Stimulated activated CD4-positive, alpha-beta T cell treated with anti-CD3 and anti-CD28 coated beads, Interleukin-12 subunit alpha, Interleukin-12 subunit beta, amount 100 ng/mL, for 4 hours (primary cell): ENCODE data around the gene PYDC1.
"Not testable (repeated sequence)": the region's sequence is repeated elsewhere in the genome, so short reads cannot be mapped to it uniquely, and the experiment has no call there.

ENCODE experiments used
- DNase-seq: peaks from one replicate; pipeline ENCODE4 v3.0.0-alpha.2; 2020

The PYDC1 gene

GRCh38 chr16:31216422-31217135 lies at the start of gene PYDC1:
PYDC1 (minus strand) TSS chr16:31217135; CDS start chr16:31217028, 107 bp downstream.
- no peak for DNase-seq

DNA sequence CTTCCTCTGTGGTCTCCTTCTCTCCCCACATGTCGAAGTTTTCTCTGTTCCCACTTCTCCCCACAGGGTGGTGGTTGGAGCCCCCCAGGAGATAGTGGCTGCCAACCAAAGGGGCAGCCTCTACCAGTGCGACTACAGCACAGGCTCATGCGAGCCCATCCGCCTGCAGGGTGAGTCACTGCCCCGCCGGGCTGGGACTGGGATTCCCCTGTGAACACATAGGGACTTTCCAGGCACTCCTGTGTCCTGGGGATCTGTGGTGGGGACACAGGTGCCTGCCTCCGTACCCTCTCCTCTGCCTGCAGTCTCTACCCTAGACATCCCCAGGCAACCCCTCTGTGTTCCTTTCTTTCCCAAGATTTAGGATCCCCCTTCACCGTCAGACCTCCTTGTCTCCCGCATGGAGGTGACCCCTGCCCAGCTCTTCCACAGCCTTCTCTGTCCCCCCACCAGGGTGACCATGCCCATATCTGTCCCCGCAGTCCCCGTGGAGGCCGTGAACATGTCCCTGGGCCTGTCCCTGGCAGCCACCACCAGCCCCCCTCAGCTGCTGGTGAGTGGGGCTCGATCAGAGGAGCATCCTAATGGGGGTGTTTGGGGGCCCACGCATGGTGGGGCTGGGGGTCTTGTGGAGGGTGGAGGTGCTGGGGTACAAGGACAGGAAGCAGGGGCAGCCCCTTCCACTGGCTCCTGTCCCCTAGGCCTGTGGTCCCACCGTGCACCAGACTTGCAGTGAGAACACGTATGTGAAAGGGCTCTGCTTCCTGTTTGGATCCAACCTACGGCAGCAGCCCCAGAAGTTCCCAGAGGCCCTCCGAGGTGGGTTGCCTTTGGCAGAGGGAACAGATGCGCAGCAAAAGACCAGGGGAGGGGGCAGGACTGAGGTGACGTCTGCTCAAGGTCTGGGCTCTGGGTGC lies 48.7 kb upstream of the PYDC1 start:
- peak; percentile 70 for DNase-seq

GRCh38 chr16:31262084-31262483 lies 45.1 kb upstream of the PYDC1 start:
- DNase-seq: no peak

- no peak for DNase-seq
These were observed 43.4 kb upstream of the PYDC1 start for GRCh38 chr16:31260136-31260931.

- no peak for DNase-seq
These were observed 41.4 kb upstream of the PYDC1 start for GRCh38 chr16:31258366-31258765.

DNA sequence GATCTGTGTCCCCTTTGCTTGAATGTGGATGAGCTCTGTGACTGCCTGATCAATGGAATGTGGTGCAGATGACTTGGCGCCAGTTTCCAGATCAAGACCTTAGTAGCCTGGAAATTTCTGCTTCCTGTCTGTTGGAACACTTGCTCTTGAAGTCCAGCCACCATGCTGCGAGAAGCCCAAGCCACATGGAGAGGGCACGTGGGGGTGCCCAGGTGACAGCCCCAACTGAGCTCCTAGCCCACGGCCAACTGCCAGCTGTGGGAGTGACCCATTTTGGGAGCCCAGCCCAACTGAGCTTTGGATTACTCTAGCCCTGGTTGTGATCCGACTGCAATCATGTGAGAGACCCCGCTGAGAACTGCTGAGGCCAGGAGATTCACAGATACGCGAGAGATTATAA lies 39.5 kb upstream of the PYDC1 start:
- no peak for DNase-seq

DNA sequence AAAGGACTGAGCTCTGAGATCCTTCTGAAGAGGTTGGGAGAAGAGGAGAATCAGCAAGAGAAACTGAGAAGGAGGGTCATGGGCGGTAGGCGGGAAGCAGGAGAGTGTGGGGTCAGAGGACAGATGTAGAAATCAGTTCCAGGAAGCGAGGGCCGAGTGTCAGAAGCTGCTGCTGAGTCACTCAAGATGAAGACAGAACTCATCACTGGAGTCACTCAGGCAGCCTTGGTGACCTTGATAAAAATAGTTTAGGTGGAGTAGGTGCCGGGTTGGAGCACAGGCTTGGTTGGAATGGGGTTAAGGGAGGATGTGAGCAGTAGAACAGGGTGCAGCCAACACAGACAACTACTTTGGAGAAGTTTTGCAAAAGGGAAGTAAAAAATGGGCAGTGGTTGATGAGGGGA lies 36.7 kb upstream of the PYDC1 start:
- peak; percentile 10 for DNase-seq

DNA sequence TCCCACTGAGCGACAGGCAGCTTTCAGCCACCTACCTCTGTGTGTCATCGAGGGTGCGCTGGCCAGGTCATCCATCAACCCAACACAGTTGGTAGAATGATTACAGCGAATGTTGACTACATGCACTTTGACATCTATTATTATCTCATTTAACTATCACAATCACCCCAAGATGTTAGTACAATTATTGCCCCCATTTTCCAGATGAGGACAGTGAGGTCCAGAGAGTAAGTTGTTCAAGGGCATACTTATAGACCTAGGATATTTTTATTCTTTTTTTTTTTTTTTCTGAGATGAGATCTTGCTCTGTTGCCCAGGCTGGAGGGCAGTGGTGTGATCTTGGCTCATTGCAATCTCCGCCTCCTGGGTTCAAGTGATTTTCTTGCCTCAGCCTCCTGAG lies 34.5 kb upstream of the PYDC1 start:
- DNase-seq: no peak

GRCh38 chr16:31250782-31251384 lies 33.9 kb upstream of the PYDC1 start:
- no peak for DNase-seq

DNA sequence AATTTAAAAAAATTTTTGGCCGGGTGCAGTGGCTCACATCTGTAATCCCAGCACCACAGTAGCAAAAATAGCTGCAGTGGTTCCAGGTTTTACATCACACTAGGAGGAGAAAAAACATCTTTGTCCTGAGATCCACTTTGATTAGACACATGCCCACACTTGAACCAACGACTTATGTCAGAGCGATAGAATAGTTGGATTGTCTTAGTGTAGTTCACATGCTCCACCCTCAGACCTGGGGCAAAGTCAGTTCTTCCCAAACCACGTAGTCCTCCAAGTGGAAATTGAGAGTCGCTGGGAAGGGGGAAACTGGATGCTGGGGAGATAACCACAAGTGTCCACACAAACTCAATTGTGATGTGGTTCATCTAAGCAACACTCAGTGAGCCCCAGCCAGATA lies 31.4 kb upstream of the PYDC1 start:
- no peak for DNase-seq

DNA sequence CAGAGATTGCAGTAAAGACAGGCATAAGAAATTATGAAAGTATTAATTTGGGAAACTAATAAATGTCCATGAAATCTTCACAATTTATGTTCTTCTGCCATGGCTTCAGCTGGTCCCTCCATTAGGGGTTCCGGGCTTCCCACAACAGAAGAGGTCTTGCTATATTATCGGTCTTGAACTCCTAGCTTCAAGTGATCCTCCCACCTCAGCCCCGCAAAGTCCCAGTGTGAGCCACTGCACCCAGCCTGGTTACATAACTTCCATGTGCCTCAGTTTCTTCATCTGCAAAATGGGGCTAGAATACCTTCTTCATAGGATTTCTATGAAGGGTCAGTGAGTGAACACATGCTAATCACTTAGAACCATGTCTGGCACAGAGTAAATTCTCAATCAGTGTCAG lies 29.4 kb upstream of the PYDC1 start:
- no peak for DNase-seq

- DNase-seq: not testable (repeated sequence)
These were observed 28.7 kb upstream of the PYDC1 start for GRCh38 chr16:31245598-31245997.

GRCh38 chr16:31243734-31244670 lies 27.1 kb upstream of the PYDC1 start:
- DNase-seq: no peak

DNA sequence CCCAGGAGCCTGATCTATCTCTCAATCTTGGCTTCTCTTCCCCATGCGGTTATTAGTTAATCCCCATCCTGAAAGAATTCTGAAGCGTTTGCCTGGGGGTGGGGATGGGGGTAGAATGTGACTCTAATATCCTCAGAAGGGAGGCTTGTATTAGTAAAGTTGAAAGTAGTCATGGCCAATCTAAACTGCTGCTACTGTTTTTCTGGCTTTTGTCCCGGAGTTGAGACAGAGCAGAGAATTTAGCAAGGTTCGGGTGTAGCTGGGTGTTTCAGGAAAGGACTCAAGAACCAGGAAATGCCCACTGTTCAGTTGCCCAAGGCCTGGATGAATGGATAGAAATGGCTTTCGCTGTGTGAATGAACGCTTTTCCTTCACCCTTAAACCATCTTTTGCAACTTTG lies 25.3 kb upstream of the PYDC1 start:
- DNase-seq: no peak

GRCh38 chr16:31238041-31238440 lies 21.1 kb upstream of the PYDC1 start:
- no peak for DNase-seq

- no peak for DNase-seq
These were observed 12.6 kb upstream of the PYDC1 start for GRCh38 chr16:31229501-31229900.

DNA sequence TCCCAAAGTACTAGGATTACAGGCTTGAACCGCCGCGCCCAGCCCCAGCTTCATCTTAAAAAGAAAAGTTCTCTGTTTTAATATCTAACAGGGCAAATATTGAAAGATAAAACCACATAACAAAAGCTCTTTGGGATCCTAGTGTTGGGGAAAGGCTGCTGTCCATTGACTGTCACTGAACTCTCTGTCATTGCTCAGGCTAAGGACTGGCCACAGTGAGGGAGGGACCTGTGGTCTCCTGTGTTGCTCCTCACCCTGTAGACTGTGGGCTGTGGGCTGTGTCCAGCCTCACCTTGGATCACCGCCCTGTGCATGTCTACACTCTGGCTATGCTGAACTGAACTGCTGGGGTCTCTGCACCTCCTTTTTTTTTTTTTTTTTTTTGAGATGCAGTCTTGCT lies 11.3 kb upstream of the PYDC1 start:
- DNase-seq: no peak

GRCh38 chr16:31225193-31225592 lies 8.3 kb upstream of the PYDC1 start:
- DNase-seq: no peak

DNA sequence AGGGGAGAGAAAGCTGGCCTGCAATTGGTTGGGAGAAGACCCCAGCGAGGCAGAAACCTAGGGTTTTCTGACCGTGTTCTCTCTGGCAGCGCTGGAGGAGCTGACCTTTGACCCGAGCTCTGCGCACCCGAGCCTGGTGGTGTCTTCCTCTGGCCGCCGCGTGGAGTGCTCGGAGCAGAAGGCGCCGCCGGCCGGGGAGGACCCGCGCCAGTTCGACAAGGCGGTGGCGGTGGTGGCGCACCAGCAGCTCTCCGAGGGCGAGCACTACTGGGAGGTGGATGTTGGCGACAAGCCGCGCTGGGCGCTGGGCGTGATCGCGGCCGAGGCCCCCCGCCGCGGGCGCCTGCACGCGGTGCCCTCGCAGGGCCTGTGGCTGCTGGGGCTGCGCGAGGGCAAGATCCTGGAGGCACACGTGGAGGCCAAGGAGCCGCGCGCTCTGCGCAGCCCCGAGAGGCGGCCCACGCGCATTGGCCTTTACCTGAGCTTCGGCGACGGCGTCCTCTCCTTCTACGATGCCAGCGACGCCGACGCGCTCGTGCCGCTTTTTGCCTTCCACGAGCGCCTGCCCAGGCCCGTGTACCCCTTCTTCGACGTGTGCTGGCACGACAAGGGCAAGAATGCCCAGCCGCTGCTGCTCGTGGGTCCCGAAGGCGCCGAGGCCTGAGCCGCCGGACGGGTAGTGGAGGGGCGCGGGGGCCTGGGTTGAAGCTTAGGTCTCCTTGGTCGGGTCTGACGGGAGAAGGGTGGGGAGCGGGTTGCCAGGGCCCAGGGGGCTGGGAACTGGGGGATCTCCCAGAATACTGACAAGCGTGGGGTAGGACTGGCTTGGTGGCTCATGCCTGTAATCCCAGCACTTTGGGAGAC lies 7.4 kb upstream of the PYDC1 start:
- no peak for DNase-seq

- DNase-seq: no peak
These were observed 6.1 kb upstream of the PYDC1 start for GRCh38 chr16:31223044-31223443.
